ENCODE results near the gene MBD3. TPM values are rescaled to one million over a fixed set of nuclear protein-coding genes. Genes with fewer than 3 reads are reported as not detected.

MBD3 gene
- total RNA-seq, 1 donor from 2014 or later, result 111 TPM

DNA sequence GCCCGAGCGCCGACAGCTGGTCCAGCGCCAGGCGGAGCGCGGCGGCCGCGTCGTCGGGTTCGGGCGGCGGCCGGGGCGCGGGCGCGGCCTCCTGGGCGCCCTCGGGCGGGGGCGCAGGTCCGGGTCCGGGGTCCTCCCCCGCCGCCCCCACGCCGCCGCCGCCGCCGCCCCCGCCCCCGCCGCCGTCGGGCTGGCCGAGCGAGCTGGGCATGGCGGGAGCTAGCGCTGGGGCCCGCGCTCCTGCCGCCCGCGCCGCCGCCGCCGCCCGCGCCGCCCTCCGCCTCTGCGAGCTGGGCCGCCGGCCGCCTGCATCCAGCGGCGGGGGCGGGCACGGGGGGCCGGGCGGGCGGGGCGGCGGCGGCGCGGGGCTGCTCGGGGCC is 24.8 kb downstream of the MBD3 start:
- Mint-ChIP-seq H3K4me1 (peaks cover 8% of the 10 kb centered on the region), H3K27me3 (ENCODE audit: low read depth) (peaks cover 9% of the 10 kb centered on the region), H3K9me3 (no peaks in the 10 kb centered on the region), H3K36me3 (peaks cover 9% of the 10 kb centered on the region), H3K27ac (no peak overlapping the region), H3K4me3 (no peak overlapping the region)
- TF ChIP-seq, protein P1, sequence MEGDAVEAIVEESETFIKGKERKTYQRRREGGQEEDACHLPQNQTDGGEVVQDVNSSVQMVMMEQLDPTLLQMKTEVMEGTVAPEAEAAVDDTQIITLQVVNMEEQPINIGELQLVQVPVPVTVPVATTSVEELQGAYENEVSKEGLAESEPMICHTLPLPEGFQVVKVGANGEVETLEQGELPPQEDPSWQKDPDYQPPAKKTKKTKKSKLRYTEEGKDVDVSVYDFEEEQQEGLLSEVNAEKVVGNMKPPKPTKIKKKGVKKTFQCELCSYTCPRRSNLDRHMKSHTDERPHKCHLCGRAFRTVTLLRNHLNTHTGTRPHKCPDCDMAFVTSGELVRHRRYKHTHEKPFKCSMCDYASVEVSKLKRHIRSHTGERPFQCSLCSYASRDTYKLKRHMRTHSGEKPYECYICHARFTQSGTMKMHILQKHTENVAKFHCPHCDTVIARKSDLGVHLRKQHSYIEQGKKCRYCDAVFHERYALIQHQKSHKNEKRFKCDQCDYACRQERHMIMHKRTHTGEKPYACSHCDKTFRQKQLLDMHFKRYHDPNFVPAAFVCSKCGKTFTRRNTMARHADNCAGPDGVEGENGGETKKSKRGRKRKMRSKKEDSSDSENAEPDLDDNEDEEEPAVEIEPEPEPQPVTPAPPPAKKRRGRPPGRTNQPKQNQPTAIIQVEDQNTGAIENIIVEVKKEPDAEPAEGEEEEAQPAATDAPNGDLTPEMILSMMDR (IDR thresholded peaks at IDR 0.05; ENCODE audit: unreplicated experiment), result no peak
- no peak for DNase-seq (ENCODE audit: low spot score in 2 of 2, unreplicated experiment in 2 of 2)

DNA sequence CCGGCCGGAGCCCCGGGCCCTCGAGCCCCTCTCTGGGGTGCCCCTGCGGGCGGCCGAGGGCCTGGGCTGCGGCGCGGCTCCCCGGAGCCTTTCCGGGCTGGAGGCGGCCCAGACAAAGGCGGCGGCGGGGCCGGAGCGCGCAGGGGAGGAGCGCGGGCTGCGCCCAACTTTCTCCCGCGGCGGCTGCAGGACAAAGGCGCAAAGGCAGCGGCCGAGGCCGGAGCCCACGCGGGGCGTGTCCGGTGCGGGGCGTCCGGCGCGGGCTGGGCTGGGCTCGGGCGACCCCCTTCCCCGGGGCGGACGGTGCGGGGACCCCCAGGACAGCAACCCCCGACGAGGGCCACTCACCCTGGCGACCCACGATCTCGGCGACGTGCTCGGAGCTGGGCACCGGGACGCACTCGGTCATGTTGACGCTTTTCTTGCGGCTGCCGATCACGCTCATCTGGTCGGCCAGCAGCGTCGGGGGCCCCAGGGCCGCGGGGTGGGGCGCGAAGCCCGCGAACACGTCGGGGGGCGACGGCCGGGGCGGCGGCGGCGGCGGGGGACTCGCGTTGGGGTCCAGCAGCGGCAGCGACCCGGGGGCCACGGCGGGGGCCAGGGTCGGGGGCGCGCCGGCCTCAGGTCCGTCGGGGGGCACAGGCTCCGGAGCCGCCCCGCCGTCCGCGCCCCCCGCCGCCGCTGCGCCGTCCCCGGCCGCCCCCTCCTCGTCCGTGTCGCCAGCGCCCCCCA is 25.4 kb downstream of the MBD3 start:
- TF ChIP-seq, protein P1 (IDR thresholded peaks at IDR 0.05; ENCODE audit: unreplicated experiment), result no peak
- Mint-ChIP-seq H3K27ac (peak overlapping the region; percentile 83), H3K4me1 (peaks cover 8% of the 10 kb centered on the region), H3K9me3 (no peaks in the 10 kb centered on the region), H3K27me3 (ENCODE audit: low read depth) (peaks cover 9% of the 10 kb centered on the region), H3K36me3 (peaks cover 10% of the 10 kb centered on the region), H3K4me3 (peak overlapping the region; percentile 68)
- DNase-seq (ENCODE audit: low spot score in 2 of 2, unreplicated experiment in 2 of 2), result peak in 1 of 2 experiments; percentile 64

DNA sequence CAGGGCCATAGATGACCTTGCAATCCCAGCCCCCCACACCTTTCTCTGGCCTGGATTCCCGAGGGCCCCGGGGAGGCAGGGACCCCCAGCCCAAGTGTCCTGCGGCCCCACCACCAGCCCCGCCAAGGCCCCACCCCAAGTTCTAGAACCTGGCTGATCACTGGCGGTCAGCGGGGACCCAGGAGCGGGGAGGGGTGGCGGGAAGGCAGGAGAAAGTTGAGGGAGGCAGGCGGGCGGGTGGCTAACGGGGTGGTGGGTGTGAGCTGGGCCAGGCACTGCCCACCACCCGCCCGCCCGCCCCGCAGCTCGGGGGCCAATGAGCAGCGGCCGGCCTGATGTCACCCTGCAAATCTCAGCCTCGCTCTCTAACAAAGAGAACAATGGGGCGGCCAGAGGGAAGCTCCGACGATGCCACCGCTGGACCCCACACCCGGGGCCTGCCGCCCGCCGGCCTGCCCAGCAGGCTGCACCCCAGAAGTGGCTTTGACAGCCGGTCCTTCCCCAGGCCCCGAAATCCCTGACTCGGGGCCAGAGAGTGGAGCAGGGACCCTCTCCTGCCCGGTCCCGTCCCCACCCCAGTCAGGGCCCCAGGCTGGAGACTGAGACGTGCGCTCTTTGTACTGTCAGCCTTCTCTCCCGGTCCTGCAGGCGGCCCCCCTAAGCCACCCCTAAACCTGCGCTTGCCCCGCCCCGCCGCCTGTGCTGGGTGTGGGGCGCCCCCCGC is 26.1 kb downstream of the MBD3 start:
- peak in 1 of 2 experiments; percentile 72 for DNase-seq (ENCODE audit: low spot score in 2 of 2, unreplicated experiment in 2 of 2)
- Mint-ChIP-seq H3K27me3 (ENCODE audit: low read depth) (peaks cover 9% of the 10 kb centered on the region), H3K4me3 (peak overlapping the region; percentile 66), H3K4me1 (peaks cover 8% of the 10 kb centered on the region), H3K27ac (no peak overlapping the region), H3K9me3 (no peaks in the 10 kb centered on the region), H3K36me3 (peaks cover 10% of the 10 kb centered on the region)
- TF ChIP-seq, protein P1 (IDR thresholded peaks at IDR 0.05; ENCODE audit: unreplicated experiment), result no peak

DNA sequence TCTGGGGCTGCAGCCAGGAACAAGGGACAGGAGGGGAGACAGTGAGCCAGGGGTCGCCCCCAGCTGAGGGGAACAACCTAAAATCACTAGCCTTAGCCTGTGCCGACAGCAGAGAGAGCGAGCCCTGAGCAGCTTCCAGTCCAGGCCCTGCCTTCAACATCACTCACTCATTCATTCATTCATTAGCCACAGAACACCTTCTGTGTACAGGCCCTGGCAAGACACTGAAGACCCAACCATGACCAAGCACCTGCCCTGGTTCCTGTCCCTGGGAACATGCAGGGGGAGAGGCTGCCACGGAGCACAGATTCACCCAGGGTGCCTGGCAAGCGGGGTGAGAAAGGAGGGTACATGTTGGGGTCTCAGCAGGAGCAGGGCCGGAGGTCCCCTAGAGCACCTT is 29.4 kb downstream of the MBD3 start:
- Mint-ChIP-seq H3K36me3 (peaks cover 12% of the 10 kb centered on the region), H3K27me3 (ENCODE audit: low read depth) (no peaks in the 10 kb centered on the region), H3K9me3 (no peaks in the 10 kb centered on the region), H3K4me3 (no peak overlapping the region), H3K27ac (peak overlapping the region; percentile 53), H3K4me1 (peaks cover 8% of the 10 kb centered on the region)
- TF ChIP-seq, protein P1 (IDR thresholded peaks at IDR 0.05; ENCODE audit: unreplicated experiment), result no peak
- no peak for DNase-seq (ENCODE audit: low spot score in 2 of 2, unreplicated experiment in 2 of 2)

DNA sequence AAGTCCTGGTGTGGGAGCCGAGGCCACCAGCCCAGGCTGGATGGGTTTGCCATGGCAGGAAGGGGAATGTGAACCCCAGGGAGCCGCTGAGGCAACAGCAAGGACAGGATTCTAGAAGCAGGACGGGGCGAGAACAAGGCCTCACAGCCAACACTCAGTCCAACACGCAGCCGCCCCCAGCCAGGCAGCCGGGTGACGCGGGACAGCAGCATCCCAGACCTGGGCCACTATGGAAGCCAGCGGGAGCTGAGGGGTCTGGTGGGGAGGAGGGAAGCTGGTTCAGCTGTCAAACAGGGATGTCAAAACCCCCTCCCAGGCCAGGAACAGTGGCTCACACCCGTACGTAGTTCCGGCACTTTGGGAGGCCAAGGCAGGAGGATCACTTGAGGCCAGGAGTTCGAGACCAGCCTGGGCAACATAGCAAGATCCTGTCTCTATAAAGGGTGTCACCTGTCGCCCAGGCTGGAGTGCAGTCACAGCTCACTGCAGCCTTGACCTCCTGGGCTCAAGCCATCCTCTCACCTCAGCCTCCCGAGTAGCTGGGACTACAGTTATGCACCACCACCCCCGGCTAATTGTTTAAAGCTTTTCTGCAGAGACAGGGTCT is 31.3 kb downstream of the MBD3 start:
- Mint-ChIP-seq H3K4me3 (no peak overlapping the region), H3K9me3 (no peaks in the 10 kb centered on the region), H3K27ac (no peak overlapping the region), H3K27me3 (ENCODE audit: low read depth) (no peaks in the 10 kb centered on the region), H3K4me1 (peaks cover 8% of the 10 kb centered on the region), H3K36me3 (peaks cover 17% of the 10 kb centered on the region)
- TF ChIP-seq, protein P1 (IDR thresholded peaks at IDR 0.05; ENCODE audit: unreplicated experiment), result no peak
- DNase-seq (ENCODE audit: low spot score in 2 of 2, unreplicated experiment in 2 of 2), result no peak

All from mesothelial cell of epicardium (in vitro differentiated cells).